NCI-H69 (cell line): ENCODE data around the gene CD244.
"Not testable (repeated sequence)": the region's sequence is repeated elsewhere in the genome, so short reads cannot be mapped to it uniquely, and the experiment has no call there.

Experiments used
- DNase-seq: peaks from one replicate; lab custom pipeline; 2025; lab: John Stamatoyannopoulos, UW

The CD244 gene

GRCh38 chr1:160808289-160808688, 54.4 kb downstream of the CD244 start:
- DNase-seq = no peak

GRCh38 chr1:160807738-160808137, 54.9 kb downstream of the CD244 start:
- DNase-seq = no peak

GRCh38 chr1:160807247-160807646, 55.4 kb downstream of the CD244 start:
- no peak for DNase-seq

- no peak for DNase-seq
Observed at GRCh38 chr1:160806784-160807183, 55.9 kb downstream of the CD244 start.

- no peak for DNase-seq
Observed at GRCh38 chr1:160806109-160806665, 56.5 kb downstream of the CD244 start.

GRCh38 chr1:160801836-160802580, 60.7 kb downstream of the CD244 start:
- DNase-seq = no peak

- DNase-seq = no peak
Observed at GRCh38 chr1:160800645-160801408, 61.9 kb downstream of the CD244 start.

- DNase-seq = no peak
Observed at GRCh38 chr1:160800142-160800541, 62.5 kb downstream of the CD244 start.

GRCh38 chr1:160799641-160800040, 63.0 kb downstream of the CD244 start:
- no peak for DNase-seq

- no peak for DNase-seq
Observed at GRCh38 chr1:160798439-160798838, 64.2 kb downstream of the CD244 start.

GRCh38 chr1:160797861-160798273, 64.8 kb downstream of the CD244 start:
- no peak for DNase-seq

- DNase-seq = no peak
Observed at GRCh38 chr1:160797271-160797709, 65.4 kb downstream of the CD244 start.

GRCh38 chr1:160795951-160796383, 66.7 kb downstream of the CD244 start, which contains the start of gene LY9:
Gene LY9, plus strand, starts transcription at chr1:160796174. Its CDS starts 14 bp downstream, at chr1:160796188.
- no peak for DNase-seq

GRCh38 chr1:160794376-160794775, 68.3 kb downstream of the CD244 start:
- DNase-seq = no peak

- DNase-seq = no peak
Observed at GRCh38 chr1:160789702-160790611, 72.7 kb downstream of the CD244 start.

- no peak for DNase-seq
Observed at GRCh38 chr1:160789051-160789701, 73.5 kb downstream of the CD244 start.

GRCh38 chr1:160782988-160783765, 79.5 kb downstream of the CD244 start:
- not testable (repeated sequence) for DNase-seq

- DNase-seq = no peak
Observed at GRCh38 chr1:160781914-160782689, 80.6 kb downstream of the CD244 start.

GRCh38 chr1:160781186-160781766, 81.4 kb downstream of the CD244 start:
- DNase-seq = no peak
